ENCODE measurements around the gene BIN1. TPM values are rescaled to one million over a fixed set of nuclear protein-coding genes. Genes with fewer than 3 reads are reported as not detected.

BIN1 gene
- total and polyA plus RNA-seq, 2 of the 4 experiments (the other 2 are of a cell fraction) = 18.1 to 25.7 TPM

GRCh38 chr2:127145280-127145895 lies 38.4 kb upstream of the BIN1 start:
- H2BK20ac ChIP-seq (ENCODE audit: low read depth, low read length) = no peak overlapping the region

More at GRCh38 chr2:127145280-127145895, 38.4 kb upstream of the BIN1 start:
- TF ChIP-seq CEBPB (IDR thresholded peaks at IDR 0.05; ENCODE audit: low read depth, low read length) (no peak), NFE2L2 (IDR thresholded peaks at IDR 0.05; ENCODE audit: low read depth, low read length) (peak; percentile 53; the same call in 1 of the 2 replicates)
- Histone ChIP-seq H2AK9ac (replicated peaks; ENCODE audit: low read depth, low read length, poor library complexity) (no peak overlapping the region), H4K5ac (ENCODE audit: low read depth, low read length) (no peak overlapping the region), H3K14ac (replicated peaks; ENCODE audit: low read depth, low read length) (0 out of 2 replicates have a peak overlapping the region, but pooled peaks have one; percentile 38), H3K4me2 (ENCODE audit: low read depth, low read length) (no peak overlapping the region), H3K9me1 (ENCODE audit: insufficient read depth, low read length) (peaks cover 16% of the 10 kb centered on the region), H3K18ac (ENCODE audit: low read depth, low read length) (peak overlapping the region; percentile 3; the same call in 1 of the 2 replicates), H2BK15ac (ENCODE audit: low read depth, low read length) (peak overlapping the region; percentile 44; the same call in 1 of the 3 replicates), H3K9ac (ENCODE audit: low read depth, low read length) (no peak overlapping the region), H2AFZ (replicated peaks; ENCODE audit: low read length, poor library complexity) (no peak overlapping the region), H3K27ac (ENCODE audit: insufficient read depth, low read length) (no peak overlapping the region), H2AK5ac (ENCODE audit: low read depth, low read length) (peak overlapping the region; percentile 67), H3K23ac (ENCODE audit: low read depth, low read length) (no peak overlapping the region), H3K4me3 (ENCODE audit: insufficient read depth, low read depth, low read length) (no peak overlapping the region), H2BK5ac (ENCODE audit: low read depth, low read length, poor library complexity, severe bottlenecking) (no peak overlapping the region), H2BK120ac (ENCODE audit: low read depth, low read length) (peak overlapping the region; percentile 62), H3K36me3 (ENCODE audit: control insufficient read depth, insufficient read depth, low read length) (no peaks in the 10 kb centered on the region), H3K56ac (ENCODE audit: extremely low read depth, insufficient read depth, low read length) (no peak overlapping the region), H3K4me1 (ENCODE audit: control insufficient read depth, insufficient read depth, low read length) (peaks cover 17% of the 10 kb centered on the region), H4K20me1 (ENCODE audit: insufficient read depth, low read length) (no peaks in the 10 kb centered on the region), H4K8ac (ENCODE audit: low read depth in 2 of 2, low read length in 2 of 2) (no peak overlapping the region), H4K91ac (ENCODE audit: insufficient read depth, low read depth, low read length) (peak overlapping the region; percentile 50; the same call in 1 of the 2 replicates), H3K9me3 (ENCODE audit: control insufficient read depth, insufficient read depth, low read length) (no peaks in the 10 kb centered on the region), H3K4ac (ENCODE audit: low read depth, low read length) (peak overlapping the region; percentile 77), H3K27me3 (ENCODE audit: control insufficient read depth, insufficient read depth, low read length) (no peaks in the 10 kb centered on the region), H3K79me1 (ENCODE audit: low read depth in 1 of 2, low read length in 2 of 2) (0 out of 4 replicates have a peak, but pooled peaks cover 0 to 3% of the 10 kb centered on the region in 2 experiments)
- in situ Hi-C loops (cut with MboI; ENCODE audit: low sequenced_read_pairs) (no loop called here), dilution Hi-C loops (cut with HindIII; ENCODE audit: low sequenced_read_pairs, unreplicated experiment) (no loop called here), intact Hi-C loops (cut with micrococcal nuclease) (loop anchor here (2.0 to 5.0 kb wide), 2 partner anchors 39 to 63 kb away; partner anchors contain the start of gene BIN1)
- ChIA-PET CTCF (interaction anchor here (0.5 to 1.7 kb wide), 2 partner anchors 9 to 56 kb away, joined by 4 to 6 read pairs; no protein-coding TSS in a partner anchor), POLR2A (ENCODE audit: unreplicated experiment) (no interaction called here)
- no TSS peak for BruUV-seq (replicated peaks)
- ATAC-seq (ENCODE audit: low read depth) (no peak), DNase-seq (peak; percentile 27)
- no CpG with 5 or more reads among the region's 1 CpG for WGBS, 2 experiments (ENCODE audit: extremely low coverage in 2 of 2, insufficient read length in 1 of 2)

All from IMR-90 (cell line).